Measurements from ENCODE around the gene RBFOX2. TPM values are rescaled to one million over a fixed set of nuclear protein-coding genes. Genes with fewer than 3 reads are reported as not detected.

RBFOX2 gene
- total and polyA plus RNA-seq, 3 donors from 2014 or later = 53.4 to 85.2 (median 63.9) TPM

DNA sequence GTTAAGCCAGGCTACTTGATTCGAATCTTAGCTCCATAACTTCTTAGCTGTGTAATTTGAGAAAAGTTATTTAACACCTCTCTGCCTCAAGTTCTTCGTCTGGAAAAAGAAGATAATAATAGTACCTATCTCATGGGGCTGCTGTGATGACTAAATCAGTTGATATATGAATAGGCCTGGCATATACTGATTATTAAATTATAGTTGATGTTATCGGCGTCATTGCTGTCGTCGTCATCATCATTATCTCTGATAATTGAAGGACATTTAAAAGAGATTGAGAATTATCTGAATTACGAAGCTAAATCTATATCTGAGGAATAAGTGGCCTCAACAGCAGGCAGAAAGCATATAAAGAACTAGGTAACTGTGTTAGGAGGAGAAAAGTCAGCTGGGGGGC lies 165.9 kb downstream of the RBFOX2 start:
- H3K36me3 ChIP-seq (ENCODE audit: low read depth, missing control alignments) = no peaks in the 10 kb centered on the region
- H3K9me3 ChIP-seq = no peaks in the 10 kb centered on the region
- intact Hi-C loops (cut with DNase I; ENCODE audit: low total_unique reads) = no loop called here
- H3K27me3 ChIP-seq = no peaks in the 10 kb centered on the region
- no peak for DNase-seq
- no peaks in the 10 kb centered on the region for H3K4me1 ChIP-seq
- 89 to 90% methylated on average over 7 of the region's 7 CpGs for whole genome bisulfite sequencing, 2 donors
- no peak for TF ChIP-seq POLR2A (IDR thresholded peaks at IDR 0.05)
- TF ChIP-seq CTCF (IDR thresholded peaks at IDR 0.05) = no peak
- no peak overlapping the region for H3K27ac ChIP-seq
- no peak overlapping the region for H3K4me3 ChIP-seq

- no peak for DNase-seq
- Histone ChIP-seq H3K27ac (no peak overlapping the region), H3K36me3 (ENCODE audit: low read depth, missing control alignments) (no peaks in the 10 kb centered on the region), H3K27me3 (no peaks in the 10 kb centered on the region), H3K4me3 (no peak overlapping the region), H3K9me3 (no peaks in the 10 kb centered on the region), H3K4me1 (no peaks in the 10 kb centered on the region)
- 86 to 90% methylated on average over 4 of the region's 4 CpGs for whole genome bisulfite sequencing, 2 donors
- TF ChIP-seq POLR2A (IDR thresholded peaks at IDR 0.05) (no peak), CTCF (IDR thresholded peaks at IDR 0.05) (no peak)
- intact Hi-C loops (cut with DNase I; ENCODE audit: low total_unique reads) = no loop called here
Measured at GRCh38 chr22:35861451-35861850, 167.2 kb downstream of the RBFOX2 start.

DNA sequence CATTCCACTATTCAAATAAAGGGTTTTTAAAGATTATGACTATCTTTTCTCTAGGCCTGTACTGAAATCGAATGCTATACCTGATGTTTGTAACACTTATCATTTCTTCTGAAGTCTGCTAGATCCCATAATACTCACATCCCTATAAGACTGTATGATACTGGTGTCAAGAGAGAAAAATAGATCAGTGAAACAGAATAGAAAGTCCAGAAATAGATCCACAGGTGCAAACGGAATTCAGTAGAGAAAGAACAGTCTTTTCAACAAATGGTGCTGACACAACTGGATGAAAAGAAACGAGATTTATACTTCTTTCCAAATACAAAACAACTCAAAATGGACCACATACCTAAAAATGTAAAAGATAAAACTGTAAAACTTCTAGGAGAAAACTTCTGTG lies 167.8 kb downstream of the RBFOX2 start:
- no peak for DNase-seq

DNA sequence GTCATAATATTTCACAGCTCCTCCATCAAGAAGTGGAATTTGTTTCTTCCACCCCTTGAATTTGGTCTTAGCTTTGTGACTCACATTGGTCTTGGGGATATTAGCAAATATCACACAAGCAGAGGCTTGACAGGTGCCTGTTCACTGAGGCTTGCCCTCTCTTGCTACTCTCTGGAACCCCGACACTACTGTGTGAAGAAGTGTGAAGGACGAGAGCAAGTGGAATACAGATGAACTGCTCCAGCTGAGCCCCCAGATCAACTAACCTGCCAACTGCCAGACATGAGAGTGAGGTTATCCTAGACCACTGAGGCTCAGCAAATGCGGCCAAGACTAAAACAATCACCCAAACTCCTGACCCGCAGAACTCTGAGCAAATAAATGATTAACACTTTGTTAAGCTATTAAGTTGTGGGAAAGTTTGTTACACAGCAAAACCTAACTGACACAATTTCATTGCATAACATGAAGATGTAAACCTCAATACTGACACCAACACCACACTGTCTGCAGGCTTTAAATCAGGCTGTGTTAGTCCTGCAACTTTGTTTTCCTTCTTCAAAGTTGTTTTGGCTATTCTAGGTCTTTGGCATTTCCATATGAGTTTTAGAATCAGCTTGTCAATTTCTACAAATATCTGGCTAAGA lies 168.4 kb downstream of the RBFOX2 start:
- H3K4me3 ChIP-seq = no peak overlapping the region
- TF ChIP-seq POLR2A (IDR thresholded peaks at IDR 0.05) (no peak), CTCF (IDR thresholded peaks at IDR 0.05) (no peak)
- H3K9me3 ChIP-seq = no peaks in the 10 kb centered on the region
- no peak for DNase-seq
- no peak overlapping the region for H3K27ac ChIP-seq
- WGBS, 2 donors = 91 to 92% methylated on average over 4 of the region's 4 CpGs
- no peaks in the 10 kb centered on the region for H3K36me3 ChIP-seq (ENCODE audit: low read depth, missing control alignments)
- H3K4me1 ChIP-seq = no peaks in the 10 kb centered on the region
- H3K27me3 ChIP-seq = no peaks in the 10 kb centered on the region
- intact Hi-C loops (cut with DNase I; ENCODE audit: low total_unique reads) = no loop called here

More for the DNA sequence above, 167.8 kb downstream of the RBFOX2 start:
- no peaks in the 10 kb centered on the region for H3K4me1 ChIP-seq
- WGBS, 2 donors = 63 to 86% methylated on average over 3 of the region's 3 CpGs
- H3K27me3 ChIP-seq = no peaks in the 10 kb centered on the region
- no peaks in the 10 kb centered on the region for H3K9me3 ChIP-seq
- H3K36me3 ChIP-seq (ENCODE audit: low read depth, missing control alignments) = no peaks in the 10 kb centered on the region
- no peak overlapping the region for H3K27ac ChIP-seq
- TF ChIP-seq POLR2A (IDR thresholded peaks at IDR 0.05) (no peak), CTCF (IDR thresholded peaks at IDR 0.05) (no peak)
- H3K4me3 ChIP-seq = no peak overlapping the region
- intact Hi-C loops (cut with DNase I; ENCODE audit: low total_unique reads) = no loop called here

DNA sequence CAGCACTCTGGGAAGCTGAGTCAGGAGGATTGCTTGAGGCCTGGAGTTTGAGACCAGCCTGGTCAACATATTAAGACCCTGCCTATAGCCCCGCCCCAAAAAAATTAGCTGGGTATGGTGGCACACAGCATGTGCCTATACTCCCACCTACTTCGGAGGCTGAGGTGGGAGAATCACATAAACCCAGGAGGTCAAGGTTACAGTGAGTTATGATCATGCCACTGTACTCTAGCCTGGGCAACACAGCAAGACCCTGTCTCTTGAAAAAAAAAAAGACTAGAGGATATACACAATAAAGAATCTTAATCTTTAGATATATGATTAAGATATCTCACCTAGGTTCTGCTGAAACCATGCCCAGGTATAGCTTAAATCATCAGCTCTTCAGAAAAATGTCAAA lies 174.3 kb downstream of the RBFOX2 start:
- DNase-seq = no peak
- intact Hi-C loops (cut with DNase I; ENCODE audit: low total_unique reads) = no loop called here
- H3K4me1 ChIP-seq = no peaks in the 10 kb centered on the region
- no peaks in the 10 kb centered on the region for H3K9me3 ChIP-seq
- WGBS, 2 donors = 93 to 100% methylated on average over 2 of the region's 2 CpGs
- H3K36me3 ChIP-seq (ENCODE audit: low read depth, missing control alignments) = no peaks in the 10 kb centered on the region
- H3K27me3 ChIP-seq = no peaks in the 10 kb centered on the region
- no peak overlapping the region for H3K4me3 ChIP-seq
- TF ChIP-seq POLR2A (IDR thresholded peaks at IDR 0.05) (no peak), CTCF (IDR thresholded peaks at IDR 0.05) (no peak)
- no peak overlapping the region for H3K27ac ChIP-seq
